Measurements from ENCODE around the gene ABTB2. TPM values are rescaled to one million over a fixed set of nuclear protein-coding genes. Genes with fewer than 3 reads are reported as not detected.

The ABTB2 gene
- total RNA-seq, 1 donor from 2014 or later = 3.1 TPM

DNA sequence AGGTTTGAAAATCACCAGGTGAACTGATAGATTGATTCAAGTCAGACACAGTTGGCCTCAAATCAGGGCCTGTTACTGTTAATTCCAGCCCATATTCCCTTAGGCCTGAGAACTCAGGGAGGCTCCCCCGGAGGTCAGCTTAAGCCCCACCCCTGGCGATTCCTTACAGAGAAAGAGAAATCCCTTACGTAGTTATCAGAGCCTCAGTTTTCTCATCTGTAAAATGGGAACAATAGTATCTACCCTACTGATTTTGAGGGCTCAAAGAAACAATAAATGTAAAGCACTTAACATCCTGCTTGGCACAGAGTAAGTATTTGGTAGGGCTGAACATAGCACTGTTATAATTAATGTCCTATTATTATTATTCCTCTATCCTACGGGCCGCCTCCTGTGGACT lies 158.3 kb downstream of the ABTB2 start:
- H3K4me3 Mint-ChIP-seq = no peak overlapping the region
- H3K27ac Mint-ChIP-seq = no peak overlapping the region
- H3K9me3 Mint-ChIP-seq = no peaks in the 10 kb centered on the region
- TF ChIP-seq, protein P1, sequence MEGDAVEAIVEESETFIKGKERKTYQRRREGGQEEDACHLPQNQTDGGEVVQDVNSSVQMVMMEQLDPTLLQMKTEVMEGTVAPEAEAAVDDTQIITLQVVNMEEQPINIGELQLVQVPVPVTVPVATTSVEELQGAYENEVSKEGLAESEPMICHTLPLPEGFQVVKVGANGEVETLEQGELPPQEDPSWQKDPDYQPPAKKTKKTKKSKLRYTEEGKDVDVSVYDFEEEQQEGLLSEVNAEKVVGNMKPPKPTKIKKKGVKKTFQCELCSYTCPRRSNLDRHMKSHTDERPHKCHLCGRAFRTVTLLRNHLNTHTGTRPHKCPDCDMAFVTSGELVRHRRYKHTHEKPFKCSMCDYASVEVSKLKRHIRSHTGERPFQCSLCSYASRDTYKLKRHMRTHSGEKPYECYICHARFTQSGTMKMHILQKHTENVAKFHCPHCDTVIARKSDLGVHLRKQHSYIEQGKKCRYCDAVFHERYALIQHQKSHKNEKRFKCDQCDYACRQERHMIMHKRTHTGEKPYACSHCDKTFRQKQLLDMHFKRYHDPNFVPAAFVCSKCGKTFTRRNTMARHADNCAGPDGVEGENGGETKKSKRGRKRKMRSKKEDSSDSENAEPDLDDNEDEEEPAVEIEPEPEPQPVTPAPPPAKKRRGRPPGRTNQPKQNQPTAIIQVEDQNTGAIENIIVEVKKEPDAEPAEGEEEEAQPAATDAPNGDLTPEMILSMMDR (IDR thresholded peaks at IDR 0.05; ENCODE audit: unreplicated experiment) = no peak
- no peaks in the 10 kb centered on the region for H3K36me3 Mint-ChIP-seq
- peaks cover 5% of the 10 kb centered on the region for H3K4me1 Mint-ChIP-seq
- no peak for DNase-seq (ENCODE audit: low spot score in 2 of 2, unreplicated experiment in 2 of 2)
- no peaks in the 10 kb centered on the region for H3K27me3 Mint-ChIP-seq (ENCODE audit: low read depth)

DNA sequence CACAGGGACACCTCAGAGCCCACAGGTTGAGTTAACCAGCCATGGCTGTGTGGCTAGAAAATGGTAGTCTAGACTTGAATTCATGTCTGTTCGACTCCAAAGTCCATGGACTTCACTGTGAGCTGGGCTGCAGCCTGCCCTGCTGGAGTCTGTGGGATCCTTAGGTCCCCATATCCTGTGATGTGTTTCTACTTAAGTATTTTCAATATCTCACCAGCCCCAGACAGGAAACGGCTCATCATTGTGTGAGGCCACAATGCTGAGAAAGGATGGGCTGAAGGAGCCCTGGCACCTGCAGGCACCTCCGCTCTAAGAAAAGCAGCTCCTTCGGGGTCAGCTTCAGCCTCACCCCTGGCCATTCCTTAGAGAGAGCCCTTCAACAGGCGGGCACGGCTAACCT lies 159.3 kb downstream of the ABTB2 start:
- no peaks in the 10 kb centered on the region for H3K36me3 Mint-ChIP-seq
- H3K9me3 Mint-ChIP-seq = no peaks in the 10 kb centered on the region
- no peak for DNase-seq (ENCODE audit: low spot score in 2 of 2, unreplicated experiment in 2 of 2)
- peaks cover 4% of the 10 kb centered on the region for H3K4me1 Mint-ChIP-seq
- H3K4me3 Mint-ChIP-seq = no peak overlapping the region
- H3K27ac Mint-ChIP-seq = no peak overlapping the region
- TF ChIP-seq, protein P1 (IDR thresholded peaks at IDR 0.05; ENCODE audit: unreplicated experiment) = no peak
- H3K27me3 Mint-ChIP-seq (ENCODE audit: low read depth) = no peaks in the 10 kb centered on the region

DNA sequence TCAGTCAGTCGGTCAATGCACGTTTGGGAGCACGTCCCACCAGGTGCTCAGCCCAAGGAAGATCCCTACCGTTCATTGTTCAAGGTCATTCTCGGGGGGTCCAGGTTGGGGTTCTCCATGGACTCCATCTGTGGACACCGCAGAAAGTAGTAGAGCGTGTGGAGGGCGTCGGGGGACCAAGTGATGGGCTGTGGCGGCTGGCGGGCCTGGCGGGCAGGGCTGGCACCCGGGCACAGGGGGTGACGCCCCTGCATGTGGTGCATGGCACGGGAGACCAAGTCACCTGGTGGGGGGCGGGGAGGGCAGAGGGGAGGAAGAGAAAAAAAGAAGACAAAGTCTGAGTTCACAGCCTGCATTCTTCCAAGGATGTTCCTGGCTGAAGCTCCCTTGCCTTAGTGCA lies 160.6 kb downstream of the ABTB2 start:
- no peak overlapping the region for H3K4me3 Mint-ChIP-seq
- H3K27ac Mint-ChIP-seq = no peak overlapping the region
- no peaks in the 10 kb centered on the region for H3K36me3 Mint-ChIP-seq
- H3K4me1 Mint-ChIP-seq = peaks cover 3% of the 10 kb centered on the region
- TF ChIP-seq, protein P1 (IDR thresholded peaks at IDR 0.05; ENCODE audit: unreplicated experiment) = no peak
- no peak for DNase-seq (ENCODE audit: low spot score in 2 of 2, unreplicated experiment in 2 of 2)
- H3K27me3 Mint-ChIP-seq (ENCODE audit: low read depth) = no peaks in the 10 kb centered on the region
- H3K9me3 Mint-ChIP-seq = no peaks in the 10 kb centered on the region

DNA sequence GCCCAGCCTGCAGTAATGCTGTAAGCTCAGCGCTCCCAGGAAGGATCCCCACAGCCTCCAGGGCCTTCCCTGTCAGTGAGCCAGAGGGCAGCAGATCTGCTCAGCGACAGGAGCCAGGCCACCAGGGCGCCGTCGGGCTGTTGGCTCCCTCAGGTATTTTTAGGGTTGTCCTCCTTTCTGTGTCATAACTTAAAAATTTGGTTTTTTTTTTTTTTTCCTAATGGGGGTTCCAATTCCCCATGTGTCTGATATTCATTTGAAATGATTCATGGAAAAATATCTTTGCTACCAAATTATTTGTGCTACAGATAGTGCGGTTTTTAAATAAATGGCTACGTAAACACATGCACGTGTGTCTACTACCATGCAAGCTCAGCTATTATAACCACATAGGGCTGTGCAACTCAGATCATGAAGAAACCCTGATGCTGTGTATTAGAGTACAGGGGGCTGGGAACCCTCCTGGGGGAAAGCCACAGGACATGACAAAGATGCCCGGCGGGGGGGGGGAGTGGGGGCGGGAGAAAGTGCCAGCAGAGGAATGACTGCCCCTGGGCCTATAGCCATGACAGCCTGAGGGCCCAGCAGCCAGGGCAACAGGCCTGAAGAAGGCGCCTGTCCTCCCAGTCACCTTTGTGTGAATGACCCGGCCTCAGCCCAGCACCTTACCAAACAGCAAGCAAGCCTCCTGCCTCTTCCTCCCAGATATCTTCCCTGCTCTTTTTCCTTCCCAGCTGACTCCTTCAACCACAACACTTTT lies 163.1 kb downstream of the ABTB2 start:
- DNase-seq (ENCODE audit: low spot score in 2 of 2, unreplicated experiment in 2 of 2) = no peak
- no peak overlapping the region for H3K4me3 Mint-ChIP-seq
- H3K9me3 Mint-ChIP-seq = no peaks in the 10 kb centered on the region
- no peak overlapping the region for H3K27ac Mint-ChIP-seq
- H3K4me1 Mint-ChIP-seq = peaks cover 3% of the 10 kb centered on the region
- H3K27me3 Mint-ChIP-seq (ENCODE audit: low read depth) = no peaks in the 10 kb centered on the region
- no peaks in the 10 kb centered on the region for H3K36me3 Mint-ChIP-seq
- TF ChIP-seq, protein P1 (IDR thresholded peaks at IDR 0.05; ENCODE audit: unreplicated experiment) = no peak

DNA sequence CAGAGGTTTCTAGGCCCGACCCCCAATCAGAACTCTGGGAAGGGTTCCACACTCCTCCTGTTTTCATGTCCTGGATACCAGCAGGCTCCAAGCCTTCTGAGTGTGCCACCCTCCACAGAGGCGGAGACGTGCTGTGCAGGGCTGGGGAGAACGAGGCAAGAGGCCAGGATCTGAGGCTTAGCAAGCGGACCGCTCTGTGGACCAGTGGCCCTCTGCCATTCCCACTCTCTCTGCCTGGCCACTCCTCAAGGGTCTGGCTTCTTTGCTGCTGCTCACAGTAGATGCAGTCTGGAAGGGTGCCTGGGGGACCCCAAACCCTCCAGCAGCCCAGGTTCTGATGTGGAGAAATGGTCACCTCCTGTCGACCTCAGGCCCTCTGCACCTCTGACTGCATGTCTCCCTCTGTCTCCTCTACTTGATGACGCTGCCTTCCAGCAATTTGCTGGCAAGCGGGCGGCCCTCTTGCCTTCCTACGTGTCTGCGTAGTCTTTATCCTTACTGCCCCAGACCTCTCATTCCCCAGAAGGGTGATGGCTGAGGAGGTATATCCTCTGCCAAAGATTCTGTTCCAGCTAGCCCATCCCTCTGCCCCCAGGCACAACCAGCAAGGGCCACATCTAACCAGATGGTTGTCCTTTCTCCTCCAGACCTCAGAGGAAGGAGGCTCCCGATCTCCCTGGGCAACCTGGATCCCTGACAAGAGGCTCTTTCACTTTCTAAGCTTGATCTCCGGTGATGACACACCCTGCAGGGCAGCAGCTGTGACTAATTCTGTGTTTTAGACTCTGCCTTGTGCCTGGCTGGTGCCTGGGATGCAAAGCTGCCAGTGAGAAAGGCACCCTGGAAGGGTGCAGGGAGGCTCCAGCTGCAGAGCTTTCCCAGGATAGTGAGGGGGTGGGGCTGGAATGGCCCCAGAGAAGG lies 165.1 kb downstream of the ABTB2 start:
- no peaks in the 10 kb centered on the region for H3K36me3 Mint-ChIP-seq
- H3K4me3 Mint-ChIP-seq = no peak overlapping the region
- TF ChIP-seq, protein P1 (IDR thresholded peaks at IDR 0.05; ENCODE audit: unreplicated experiment) = no peak
- H3K4me1 Mint-ChIP-seq = peaks cover 13% of the 10 kb centered on the region
- H3K9me3 Mint-ChIP-seq = no peaks in the 10 kb centered on the region
- no peaks in the 10 kb centered on the region for H3K27me3 Mint-ChIP-seq (ENCODE audit: low read depth)
- no peak for DNase-seq (ENCODE audit: low spot score in 2 of 2, unreplicated experiment in 2 of 2)
- H3K27ac Mint-ChIP-seq = no peak overlapping the region
